ENCODE data around the gene DHCR24. TPM values are rescaled to one million over a fixed set of nuclear protein-coding genes. Genes with fewer than 3 reads are reported as not detected.

DHCR24 gene
- polyA plus RNA-seq, 2 of the 4 experiments (the other 2 are of a cell fraction), result 29.9 to 33.3 TPM

DNA sequence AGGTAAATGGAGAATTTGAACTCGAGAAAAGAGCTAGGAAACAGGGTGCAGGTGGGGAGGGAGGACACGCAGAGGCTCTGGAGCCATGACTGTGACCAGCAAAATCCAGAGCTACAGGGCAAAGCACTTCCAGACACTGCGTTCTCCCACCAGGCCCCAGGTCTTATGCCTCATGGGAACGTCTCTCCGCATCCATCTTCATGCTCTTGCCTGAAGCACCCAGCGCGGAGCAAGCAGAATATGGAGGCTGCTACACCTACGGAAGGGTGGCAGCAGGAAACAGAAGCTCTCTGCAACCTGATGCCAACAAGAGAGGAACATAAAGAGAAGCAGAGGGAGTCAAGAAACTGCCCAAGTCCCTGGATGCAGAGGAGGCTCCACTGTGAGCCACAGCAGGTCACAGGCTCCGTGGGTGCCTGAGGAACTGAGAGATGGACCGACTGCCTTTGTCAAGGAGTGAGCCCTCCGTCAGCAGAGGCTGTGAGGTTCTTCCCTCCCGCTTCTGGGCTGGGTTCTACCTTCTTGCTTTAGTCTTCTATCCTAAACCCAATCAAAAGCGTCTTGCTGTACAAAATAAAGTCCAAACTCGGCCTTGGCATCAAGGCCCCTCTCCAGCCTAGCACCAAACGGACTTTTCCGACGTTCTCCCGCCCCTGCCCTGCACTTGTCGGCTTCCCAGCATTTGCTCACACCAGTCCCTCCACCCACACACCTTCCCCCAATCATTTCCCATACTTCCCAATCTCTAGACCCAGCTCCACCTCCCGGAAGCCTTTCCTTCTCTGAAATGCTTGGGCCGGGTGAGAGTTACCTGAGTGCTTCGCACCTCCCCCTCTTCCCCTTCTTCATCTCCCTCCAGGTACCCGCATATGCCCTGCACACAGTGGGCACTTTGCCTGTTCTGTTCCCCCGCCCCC is 930 bp downstream of the DHCR24 start:
- DNase-seq (ENCODE audit: low read depth in 1 of 2, low spot score in 1 of 2), result no peak
- Histone ChIP-seq H3K9me3 (no peaks in the 10 kb centered on the region), H3K27ac (peak overlapping the region; percentile 80 to 95), H3K4me2 (peak overlapping the region; percentile 82), H3K4me1 (peaks cover 58% of the 10 kb centered on the region), H3K4me3 (peak overlapping the region; percentile 77)
- no peak for TF ChIP-seq CBX8 (IDR thresholded peaks at IDR 0.05)
- TF ChIP-seq CBX2 (IDR thresholded peaks at IDR 0.05; ENCODE audit: borderline replicate concordance, low read depth), result no peak
- TF ChIP-seq, protein P1, sequence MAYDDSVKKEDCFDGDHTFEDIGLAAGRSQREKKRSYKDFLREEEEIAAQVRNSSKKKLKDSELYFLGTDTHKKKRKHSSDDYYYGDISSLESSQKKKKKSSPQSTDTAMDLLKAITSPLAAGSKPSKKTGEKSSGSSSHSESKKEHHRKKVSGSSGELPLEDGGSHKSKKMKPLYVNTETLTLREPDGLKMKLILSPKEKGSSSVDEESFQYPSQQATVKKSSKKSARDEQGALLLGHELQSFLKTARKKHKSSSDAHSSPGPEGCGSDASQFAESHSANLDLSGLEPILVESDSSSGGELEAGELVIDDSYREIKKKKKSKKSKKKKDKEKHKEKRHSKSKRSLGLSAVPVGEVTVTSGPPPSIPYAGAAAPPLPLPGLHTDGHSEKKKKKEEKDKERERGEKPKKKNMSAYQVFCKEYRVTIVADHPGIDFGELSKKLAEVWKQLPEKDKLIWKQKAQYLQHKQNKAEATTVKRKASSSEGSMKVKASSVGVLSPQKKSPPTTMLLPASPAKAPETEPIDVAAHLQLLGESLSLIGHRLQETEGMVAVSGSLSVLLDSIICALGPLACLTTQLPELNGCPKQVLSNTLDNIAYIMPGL (CRISPR knock-in tag; IDR thresholded peaks at IDR 0.05; ENCODE audit: borderline replicate concordance), result no peak
- TF ChIP-seq HOXB13 (CRISPR knock-in tag; IDR thresholded peaks at IDR 0.05; ENCODE audit: low read depth), result no peak
- no peak for TF ChIP-seq HEYL (CRISPR knock-in tag; IDR thresholded peaks at IDR 0.05)
- TF ChIP-seq, protein P2, sequence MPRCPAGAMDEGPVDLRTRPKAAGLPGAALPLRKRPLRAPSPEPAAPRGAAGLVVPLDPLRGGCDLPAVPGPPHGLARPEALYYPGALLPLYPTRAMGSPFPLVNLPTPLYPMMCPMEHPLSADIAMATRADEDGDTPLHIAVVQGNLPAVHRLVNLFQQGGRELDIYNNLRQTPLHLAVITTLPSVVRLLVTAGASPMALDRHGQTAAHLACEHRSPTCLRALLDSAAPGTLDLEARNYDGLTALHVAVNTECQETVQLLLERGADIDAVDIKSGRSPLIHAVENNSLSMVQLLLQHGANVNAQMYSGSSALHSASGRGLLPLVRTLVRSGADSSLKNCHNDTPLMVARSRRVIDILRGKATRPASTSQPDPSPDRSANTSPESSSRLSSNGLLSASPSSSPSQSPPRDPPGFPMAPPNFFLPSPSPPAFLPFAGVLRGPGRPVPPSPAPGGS (IDR thresholded peaks at IDR 0.05), result no peak
- POLR2A ChIA-PET, result no interaction called here
- FAIRE-seq, result no peak
- 61% methylated on average over 23 of the region's 24 CpGs for WGBS (ENCODE audit: missing lambda C conversion rate)
- ATAC-seq, result peak in 1 of 2 experiments; percentile 2; a peak in 2 of 6 replicates
- CTCF ChIA-PET, result interaction anchor here (0.9 to 1.8 kb wide), 4 partner anchors 10 to 64 kb away, joined by 3 to 4 read pairs (median 4); no protein-coding TSS in a partner anchor

DNA sequence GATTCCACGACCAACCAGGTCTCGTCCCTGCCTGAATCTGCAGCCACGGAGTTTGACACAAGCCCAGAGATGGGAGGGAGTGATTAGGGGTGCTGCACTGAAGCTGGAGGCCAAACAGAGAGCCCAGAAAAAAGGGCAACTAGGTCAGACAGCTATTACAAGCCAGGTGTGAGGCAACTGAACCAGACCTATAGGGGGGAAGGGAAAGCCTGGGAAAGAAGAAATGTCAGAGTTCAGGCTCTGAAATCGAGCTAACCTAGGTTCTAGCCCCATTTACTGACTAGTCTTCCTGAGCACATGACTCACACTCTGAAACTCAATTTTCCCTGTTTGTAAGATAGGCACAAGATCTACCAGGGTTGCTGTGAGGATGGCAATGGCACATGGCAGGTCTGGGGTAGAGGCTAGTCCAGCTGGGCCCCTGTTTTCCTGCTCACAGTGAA is 1.7 kb downstream of the DHCR24 start:
- peak overlapping the region; percentile 39 to 64; a peak in 3 of 6 replicates for H3K27ac ChIP-seq
- peaks cover 58% of the 10 kb centered on the region for H3K4me1 ChIP-seq
- ATAC-seq (no peak), DNase-seq (ENCODE audit: low read depth in 1 of 2, low spot score in 1 of 2) (no peak), FAIRE-seq (no peak)
- POLR2A ChIA-PET, result no interaction called here
- CTCF ChIA-PET, result interaction anchor here (0.9 to 1.8 kb wide), 2 partner anchors 34 to 65 kb away, joined by 4 read pairs; no protein-coding TSS in a partner anchor
- TF ChIP-seq NFE2L2 (conservative IDR thresholded peaks at IDR 0.05; ENCODE audit: low read length) (no peak), KDM1A (IDR thresholded peaks at IDR 0.05; ENCODE audit: low read depth) (no peak), RARB (CRISPR knock-in tag; IDR thresholded peaks at IDR 0.05) (no peak), ZNF302 (CRISPR knock-in tag; IDR thresholded peaks at IDR 0.05) (no peak), HOXB5 (CRISPR knock-in tag; IDR thresholded peaks at IDR 0.05) (no peak), CEBPB (IDR thresholded peaks at IDR 0.05) (no peak), CBX8 (IDR thresholded peaks at IDR 0.05) (no peak), RNF2 (IDR thresholded peaks at IDR 0.05; ENCODE audit: borderline replicate concordance, low read depth) (no peak), CBX2 (IDR thresholded peaks at IDR 0.05; ENCODE audit: borderline replicate concordance, low read depth) (no peak), ZSCAN20 (CRISPR knock-in tag; IDR thresholded peaks at IDR 0.05) (no peak), CHD2 (IDR thresholded peaks at IDR 0.05; ENCODE audit: low read length, partially characterized antibody) (no peak), GATA3 (IDR thresholded peaks at IDR 0.05; ENCODE audit: borderline replicate concordance) (no peak), MYC (IDR thresholded peaks at IDR 0.05; ENCODE audit: borderline replicate concordance, low read length) (no peak), HOXA7 (CRISPR knock-in tag; IDR thresholded peaks at IDR 0.05) (no peak)
- TF ChIP-seq, protein P3, sequence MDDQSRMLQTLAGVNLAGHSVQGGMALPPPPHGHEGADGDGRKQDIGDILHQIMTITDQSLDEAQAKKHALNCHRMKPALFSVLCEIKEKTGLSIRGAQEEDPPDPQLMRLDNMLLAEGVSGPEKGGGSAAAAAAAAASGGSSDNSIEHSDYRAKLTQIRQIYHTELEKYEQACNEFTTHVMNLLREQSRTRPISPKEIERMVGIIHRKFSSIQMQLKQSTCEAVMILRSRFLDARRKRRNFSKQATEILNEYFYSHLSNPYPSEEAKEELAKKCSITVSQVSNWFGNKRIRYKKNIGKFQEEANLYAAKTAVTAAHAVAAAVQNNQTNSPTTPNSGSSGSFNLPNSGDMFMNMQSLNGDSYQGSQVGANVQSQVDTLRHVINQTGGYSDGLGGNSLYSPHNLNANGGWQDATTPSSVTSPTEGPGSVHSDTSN (IDR thresholded peaks at IDR 0.05), result no peak
- TF ChIP-seq, protein P4, sequence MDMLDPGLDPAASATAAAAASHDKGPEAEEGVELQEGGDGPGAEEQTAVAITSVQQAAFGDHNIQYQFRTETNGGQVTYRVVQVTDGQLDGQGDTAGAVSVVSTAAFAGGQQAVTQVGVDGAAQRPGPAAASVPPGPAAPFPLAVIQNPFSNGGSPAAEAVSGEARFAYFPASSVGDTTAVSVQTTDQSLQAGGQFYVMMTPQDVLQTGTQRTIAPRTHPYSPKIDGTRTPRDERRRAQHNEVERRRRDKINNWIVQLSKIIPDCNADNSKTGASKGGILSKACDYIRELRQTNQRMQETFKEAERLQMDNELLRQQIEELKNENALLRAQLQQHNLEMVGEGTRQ (IDR thresholded peaks at IDR 0.05), result no peak
- TF ChIP-seq, protein P5, sequence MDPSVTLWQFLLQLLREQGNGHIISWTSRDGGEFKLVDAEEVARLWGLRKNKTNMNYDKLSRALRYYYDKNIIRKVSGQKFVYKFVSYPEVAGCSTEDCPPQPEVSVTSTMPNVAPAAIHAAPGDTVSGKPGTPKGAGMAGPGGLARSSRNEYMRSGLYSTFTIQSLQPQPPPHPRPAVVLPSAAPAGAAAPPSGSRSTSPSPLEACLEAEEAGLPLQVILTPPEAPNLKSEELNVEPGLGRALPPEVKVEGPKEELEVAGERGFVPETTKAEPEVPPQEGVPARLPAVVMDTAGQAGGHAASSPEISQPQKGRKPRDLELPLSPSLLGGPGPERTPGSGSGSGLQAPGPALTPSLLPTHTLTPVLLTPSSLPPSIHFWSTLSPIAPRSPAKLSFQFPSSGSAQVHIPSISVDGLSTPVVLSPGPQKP (IDR thresholded peaks at IDR 0.05; ENCODE audit: low read depth, low read length), result no peak
- 79% methylated on average over 4 of the region's 4 CpGs for WGBS (ENCODE audit: missing lambda C conversion rate)
- H3K4me3 ChIP-seq, result peak overlapping the region; percentile 77; the same call in 1 of the 3 replicates
- peak overlapping the region; percentile 82 for H3K4me2 ChIP-seq
- no peaks in the 10 kb centered on the region for H3K9me3 ChIP-seq

Data from A549 (cell line).